GM12878 (cell line): ENCODE data around the gene FADS3. TPM values are rescaled to one million over a fixed set of nuclear protein-coding genes. Genes with fewer than 3 reads are reported as not detected.

ENCODE experiments used
- ATAC-seq: fragments of 200-7000 bp; cut with Tn5 transposase; 3 replicates; pipeline ENCODE4 v1.9.1; 2020; ENCODE audit warnings: mild to moderate bottlenecking, moderate library complexity
- BruUV-seq: library from RNA; stranded (reverse); fragments of 400-500 nt; replicated peaks from 2 replicates; lab custom pipeline; 2021; lab: Mats Ljungman, UMichigan
- CTCF ChIA-PET: fragments of 300-600 bp; sonication (Branson Sonifier 250); formaldehyde crosslinking; extraction: SDS; loops from one replicate; lab custom pipeline; 2021; ENCODE audit warnings: inconsistent platforms; lab: Yijun Ruan, JAX
- POLR2A ChIA-PET: fragments of 350-600 bp; formaldehyde crosslinking; extraction: SDS; loops from one replicate; lab custom pipeline; 2021; ENCODE audit warnings: inconsistent platforms; lab: Charles Lee
- RAD21 ChIA-PET: fragments of 300-600 bp; sonication (Branson Sonifier 250); formaldehyde crosslinking; loops from one replicate; lab custom pipeline; 2023; ENCODE audit warnings: antibody characterized with exemption; ENCODE audit not compliant: unreplicated experiment; lab: Charles Lee
- SMC1A ChIA-PET: fragments of 300-600 bp; sonication (Branson Sonifier 250); formaldehyde crosslinking; loops from one replicate; lab custom pipeline; 2023; ENCODE audit not compliant: unreplicated experiment, uncharacterized antibody; lab: Charles Lee
- DNase-seq: peaks from one replicate; pipeline ENCODE4 v3.0.0-alpha.2; 2011; ENCODE audit warnings: low read depth, low spot score
- FAIRE-seq: peaks from 3 replicates; lab custom pipeline; 2011; peaks lifted over from hg19 to GRCh38; lab: Jason Lieb, UNC
- H2AFZ ChIP-seq: 2 replicates; pipeline ENCODE4 v1.6.0; 2011; ENCODE audit warnings: low read depth, low read length, control low read depth; ENCODE audit not compliant: control insufficient read depth
- H3K27ac ChIP-seq: 2 replicates; pipeline ENCODE4 v1.5.1; 2011; ENCODE audit warnings: control low read depth; ENCODE audit not compliant: control insufficient read depth, insufficient read depth
- H3K27me3 ChIP-seq, 2 experiments: replicated peaks in 1 of 2; 2 replicates each; pipeline versions ENCODE4 v1.6.0 to v1.6.1; 2011; ENCODE audit warnings: low read length in 1 of 2; ENCODE audit not compliant: control insufficient read depth in 2 of 2, insufficient read depth in 2 of 2
- H3K36me3 ChIP-seq, 2 experiments: 2 replicates each; pipeline ENCODE4 v1.5.1; 2011; ENCODE audit warnings: low read length in 1 of 2; ENCODE audit not compliant: control insufficient read depth in 2 of 2, insufficient read depth in 2 of 2
- H3K4me1 ChIP-seq: 2 replicates; pipeline ENCODE4 v1.6.1; 2011; ENCODE audit warnings: mild to moderate bottlenecking, low read length, moderate library complexity, mixed read lengths; ENCODE audit not compliant: control insufficient read depth, insufficient read depth
- H3K4me2 ChIP-seq: 2 replicates; pipeline ENCODE4 v1.6.0; 2011; ENCODE audit warnings: control low read depth; ENCODE audit not compliant: control insufficient read depth, insufficient read depth
- H3K4me3 ChIP-seq: fragments of 200-600 bp; sonication (generic); 2 replicates; pipeline ENCODE4 v1.5.1; 2016
- H3K79me2 ChIP-seq: 2 replicates; pipeline ENCODE4 v1.6.0; 2011; ENCODE audit warnings: low read length; ENCODE audit not compliant: control insufficient read depth, insufficient read depth
- H3K9ac ChIP-seq: 2 replicates; pipeline ENCODE4 v1.8.0; 2011; ENCODE audit warnings: low read length, control low read depth, mixed read lengths; ENCODE audit not compliant: control insufficient read depth, insufficient read depth
- H3K9me3 ChIP-seq: replicated peaks from 3 replicates; pipeline ENCODE4 v1.5.1; 2011; ENCODE audit warnings: mild to moderate bottlenecking, low read length; ENCODE audit not compliant: control insufficient read depth, insufficient read depth
- H4K20me1 ChIP-seq: 2 replicates; pipeline ENCODE4 v1.6.0; 2011; ENCODE audit not compliant: control insufficient read depth, insufficient read depth
- CREB1 ChIP-seq: IDR thresholded peaks from 2 replicates; pipeline ENCODE4 v1.6.1; 2012; ENCODE audit warnings: low read depth, mild to moderate bottlenecking, inconsistent platforms
- DPF2 ChIP-seq: fragments of 450-650 bp; IDR thresholded peaks from 2 replicates; pipeline ENCODE4 v1.6.1; 2017; ENCODE audit warnings: mild to moderate bottlenecking
- EED ChIP-seq: sonication (generic); IDR thresholded peaks from 2 replicates; pipeline ENCODE4 v1.6.1; 2016; ENCODE audit warnings: antibody characterized with exemption, low read depth
- GABPA ChIP-seq: IDR thresholded peaks from 2 replicates; pipeline ENCODE4 v1.6.1; 2014; ENCODE audit warnings: antibody characterized with exemption, low read depth, mild to moderate bottlenecking, inconsistent platforms
- GATAD2B ChIP-seq: fragments of 450-650 bp; conservative IDR thresholded peaks from 2 replicates; pipeline ENCODE4 v1.6.1; 2017; ENCODE audit warnings: low read depth, mild to moderate bottlenecking, moderate library complexity
- IRF3 ChIP-seq: fragments of 450-650 bp; IDR thresholded peaks from 2 replicates; pipeline ENCODE4 v1.6.1; 2014; ENCODE audit warnings: mild to moderate bottlenecking
- NBN ChIP-seq: fragments of 450-650 bp; IDR thresholded peaks from 2 replicates; pipeline ENCODE4 v1.6.1; 2016
- NFYB ChIP-seq: IDR thresholded peaks from 2 replicates; pipeline ENCODE4 v1.6.1; 2011; ENCODE audit warnings: low read depth, mild to moderate bottlenecking, low read length, improper control_type of control experiment, moderate library complexity; ENCODE audit not compliant: insufficient read depth
- POU2F2 ChIP-seq: IDR thresholded peaks from 3 replicates; pipeline ENCODE4 v1.6.1; 2011; ENCODE audit warnings: low read depth, mild to moderate bottlenecking, low read length, borderline replicate concordance
- REST ChIP-seq: IDR thresholded peaks from 2 replicates; pipeline ENCODE4 v1.6.1; 2012; ENCODE audit warnings: mild to moderate bottlenecking, low read depth, low read length
- SMARCA5 ChIP-seq: fragments of 450-650 bp; IDR thresholded peaks from 2 replicates; pipeline ENCODE4 v1.6.1; 2017; ENCODE audit warnings: mild to moderate bottlenecking
- SUPT20H ChIP-seq: IDR thresholded peaks from 2 replicates; pipeline ENCODE4 v1.6.1; 2011; ENCODE audit warnings: low read depth, mild to moderate bottlenecking, low read length, moderate library complexity, borderline replicate concordance; ENCODE audit not compliant: control insufficient read depth
- TAF1 ChIP-seq: IDR thresholded peaks from 2 replicates; pipeline ENCODE4 v1.6.1; 2011; ENCODE audit warnings: mild to moderate bottlenecking, low read depth, low read length, borderline replicate concordance
- TARDBP ChIP-seq: IDR thresholded peaks from 2 replicates; pipeline ENCODE4 v1.6.1; 2016; ENCODE audit warnings: borderline replicate concordance
- TCF3 ChIP-seq: IDR thresholded peaks from 2 replicates; pipeline ENCODE4 v1.6.1; 2012; ENCODE audit warnings: low read depth, mild to moderate bottlenecking, low read length, borderline replicate concordance; ENCODE audit not compliant: insufficient read depth
- ZBTB40 ChIP-seq: fragments of 450-650 bp; IDR thresholded peaks from 2 replicates; pipeline ENCODE4 v1.6.1; 2016; ENCODE audit warnings: mild to moderate bottlenecking, moderate library complexity, borderline replicate concordance
- ZNF24 ChIP-seq: fragments of 450-650 bp; IDR thresholded peaks from 2 replicates; pipeline ENCODE4 v1.6.1; 2017; ENCODE audit warnings: antibody characterized with exemption, mild to moderate bottlenecking
- WGBS: methylation state at CpG from one replicate; pipeline ENCODE4 v1.1.6; 2016; ENCODE audit warnings: low lambda C conversion rate; ENCODE audit not compliant: insufficient replicate concordance, insufficient coverage; ENCODE audit errors: missing lambda C conversion rate; 5-methylcytosine and 5-hydroxymethylcytosine counted together
- in situ Hi-C: fragments of 300-500 bp; cut with MboI; formaldehyde crosslinking; loops from 9 replicates; pipeline ENCODE4 v1.14.3; 2018; ENCODE audit warnings: mixed read lengths
- intact Hi-C: fragments of 100-400 bp; cut with micrococcal nuclease; formaldehyde crosslinking; loops from one replicate; pipeline ENCODE4 v1.14.2; 2022; ENCODE audit not compliant: unreplicated experiment
- polyA plus RNA-seq, 11 experiments: library from polyadenylated mRNA; depleted of rRNA in 4 of 11; unstranded in 6 of 11; stranded (reverse) in 5 of 11; fragments of >200 nt; fragmentation: Nextera tagmentation in 4 of 11; fragmentation: Illumina TruSeq in 1 of 11; extraction: Ambion mirVana in 4 of 11; extraction: Trizol in 1 of 11; gene quantifications; 1 replicate in 1 of 11; 2 replicates in 10 of 11; pipeline versions ENCODE4 v1.2.1 to v1.2.3, GENCODE V29; 2011 to 2016; ENCODE audit warnings: inconsistent platforms in 2 of 11, missing spikeins in 2 of 11, low read depth in 1 of 11
- total RNA-seq, 4 experiments: library from RNA; depleted of rRNA in 3 of 4; stranded (reverse); fragments of >200 nt in 3 of 4; fragmentation: Illumina TruSeq in 1 of 4; extraction: Trizol in 1 of 4; gene quantifications; 2 replicates each; pipeline versions ENCODE4 v1.2.1 to v1.2.3, GENCODE V29; 2013 to 2021

Gene FADS3
- total and polyA plus RNA-seq, 10 of the 15 experiments (the other 5 are each of a cell fraction or from before 2014, with no cell fraction given) = 0.23 to 8.1 (median 4.2) TPM

GRCh38 chr11:61871158-61871597 lies 20.2 kb downstream of the FADS3 start:
- no TSS peak for BruUV-seq
- Histone ChIP-seq H3K27me3 (no peaks in the 10 kb centered on the region; a peak in 1 of 4 replicates), H2AFZ (no peak overlapping the region), H3K4me3 (no peak overlapping the region), H3K4me2 (peak overlapping the region; percentile 46; the same call in 1 of the 2 replicates), H3K79me2 (no peaks in the 10 kb centered on the region), H3K36me3 (no peaks in the 10 kb centered on the region), H3K9ac (no peak overlapping the region), H3K4me1 (no peaks in the 10 kb centered on the region), H3K27ac (no peak overlapping the region), H4K20me1 (no peaks in the 10 kb centered on the region), H3K9me3 (no peaks in the 10 kb centered on the region)
- CTCF ChIA-PET = interaction anchor here (0.6 to 5.3 kb wide), 13 partner anchors 10 to 292 kb away, joined by 3 to 49 read pairs (median 6); partner anchors contain the start of gene FADS2
- WGBS = 4% methylated on average over 24 of the region's 24 CpGs
- in situ Hi-C loops = no loop called here
- POLR2A ChIA-PET = interaction anchor here (1.2 kb wide), 1 partner anchor 78 kb away, joined by 3 read pairs; the partner anchor contains the start of gene FEN1
- intact Hi-C loops = loop anchor here (2.0 to 5.0 kb wide), 2 partner anchors 74 to 76 kb away; no protein-coding TSS in a partner anchor
- SMC1A ChIA-PET = interaction anchor here (0.6 to 2.4 kb wide), 7 partner anchors 11 to 237 kb away, joined by 3 to 13 read pairs (median 9); no protein-coding TSS in a partner anchor
- DNase-seq (no peak), ATAC-seq (peak; percentile 93), FAIRE-seq (no peak)
- RAD21 ChIA-PET = interaction anchor here (0.6 to 3.3 kb wide), 8 partner anchors 10 to 874 kb away, joined by 3 to 19 read pairs (median 8); no protein-coding TSS in a partner anchor
- no peak for TF ChIP-seq GABPA
- no peak for TF ChIP-seq ZNF24
- TF ChIP-seq REST = no peak
- TF ChIP-seq POU2F2 = 0 out of 3 replicates have a peak, but pooled peaks have one; percentile 33
- no peak for TF ChIP-seq ZBTB40
- 0 out of 2 replicates have a peak, but pooled peaks have one; percentile 41 for TF ChIP-seq TCF3
- TF ChIP-seq CREB1 = no peak
- TF ChIP-seq NBN = no peak
- TF ChIP-seq IRF3 = no peak
- no peak for TF ChIP-seq SUPT20H
- no peak for TF ChIP-seq TARDBP
- TF ChIP-seq TAF1 = no peak
- TF ChIP-seq GATAD2B = no peak
- no peak for TF ChIP-seq NFYB
- TF ChIP-seq SMARCA5 = no peak
- no peak for TF ChIP-seq DPF2
- TF ChIP-seq EED = no peak
